OCI-LY3 (cell line): ENCODE data around the gene KEAP1.

Experiments used
- H2AFZ ChIP-seq: fragments of 200-600, 300-600 bp; shearing (Covaris generic); 2 replicates; pipeline ENCODE4 v1.6.0; 2014; ENCODE audit warnings: antibody characterized with exemption, low read depth, low read length
- H3K27ac ChIP-seq: fragments of 200-600, 300-600 bp; sonication (generic); 2 replicates; pipeline ENCODE4 v1.5.1; 2014; ENCODE audit warnings: mild to moderate bottlenecking, low read length, moderate library complexity, mixed read lengths
- H3K27me3 ChIP-seq: fragments of 200-600, 300-600 bp; sonication (generic); 2 replicates; pipeline ENCODE4 v1.6.1; 2014; ENCODE audit warnings: low read depth, low read length, mixed read lengths
- H3K36me3 ChIP-seq: fragments of 200-600, 300-600 bp; sonication (generic); replicated peaks from 2 replicates; pipeline ENCODE3; 2014; ENCODE audit warnings: low read depth, low read length, mixed read lengths
- H3K4me1 ChIP-seq: fragments of 300-600, 200-600 bp; sonication (generic); 2 replicates; pipeline ENCODE4 v1.6.1; 2014; ENCODE audit warnings: low read length, mixed read lengths
- H3K4me2 ChIP-seq: fragments of 200-600, 300-600 bp; sonication (generic); 2 replicates; pipeline ENCODE4 v1.6.1; 2014; ENCODE audit warnings: low read length, mixed read lengths
- H3K4me3 ChIP-seq: fragments of 300-600, 200-600 bp; sonication (generic); 2 replicates; pipeline ENCODE4 v1.5.1; 2014; ENCODE audit warnings: antibody characterized with exemption, mild to moderate bottlenecking, low read length, moderate library complexity
- H3K79me2 ChIP-seq: fragments of 300-600, 200-600 bp; shearing (Covaris generic); 2 replicates; pipeline ENCODE4 v1.6.1; 2014; ENCODE audit warnings: mild to moderate bottlenecking, low read length, mixed read lengths
- H3K9ac ChIP-seq: fragments of 300-600, 200-600 bp; shearing (Covaris generic); 2 replicates; pipeline ENCODE4 v1.6.0; 2014; ENCODE audit warnings: mild to moderate bottlenecking, low read length, moderate library complexity
- H3K9me3 ChIP-seq: fragments of 200-600, 300-600 bp; shearing (Covaris generic); 2 replicates; pipeline ENCODE4 v1.6.1; 2014; ENCODE audit warnings: low read length, mixed read lengths; ENCODE audit not compliant: insufficient read depth
- H4K20me1 ChIP-seq: fragments of 200-600, 300-600 bp; sonication (generic); 2 replicates; pipeline ENCODE4 v1.6.1; 2016; ENCODE audit warnings: low read length, mixed read lengths; ENCODE audit not compliant: insufficient read depth
- CTCF ChIP-seq: fragments of 200-600, 300-600 bp; sonication (generic); IDR thresholded peaks from 2 replicates; pipeline ENCODE4 v1.5.1; 2014; ENCODE audit warnings: antibody characterized with exemption, low read length, low read depth
- EZH2phosphoT487 ChIP-seq: fragments of 200-600 bp; shearing (Covaris generic); IDR thresholded peaks from 2 replicates; pipeline ENCODE4 v1.6.1; 2018; ENCODE audit warnings: antibody characterized with exemption, mixed run types, low read depth

KEAP1 gene

GRCh38 chr19:10550336-10550735, 47.2 kb upstream of the KEAP1 start:
- no peaks in the 10 kb centered on the region for H4K20me1 ChIP-seq
- no peak overlapping the region for H3K9ac ChIP-seq
- H3K4me3 ChIP-seq, result no peak overlapping the region
- no peak overlapping the region for H2AFZ ChIP-seq
- H3K36me3 ChIP-seq, result peaks cover 46% of the 10 kb centered on the region
- TF ChIP-seq CTCF (no peak), EZH2phosphoT487 (no peak)
- H3K27me3 ChIP-seq, result no peaks in the 10 kb centered on the region
- H3K4me2 ChIP-seq, result no peak overlapping the region
- H3K79me2 ChIP-seq, result no peaks in the 10 kb centered on the region
- H3K27ac ChIP-seq, result no peak overlapping the region
- no peaks in the 10 kb centered on the region for H3K9me3 ChIP-seq
- 0 out of 2 replicates have a peak, but pooled peaks cover 4% of the 10 kb centered on the region for H3K4me1 ChIP-seq

- Histone ChIP-seq H3K27ac (no peak overlapping the region), H3K9me3 (no peaks in the 10 kb centered on the region), H3K9ac (no peak overlapping the region), H3K4me1 (peaks cover 6% of the 10 kb centered on the region), H2AFZ (no peak overlapping the region), H3K36me3 (peaks cover 40% of the 10 kb centered on the region), H4K20me1 (no peaks in the 10 kb centered on the region), H3K27me3 (no peaks in the 10 kb centered on the region), H3K4me2 (no peak overlapping the region), H3K4me3 (no peak overlapping the region), H3K79me2 (peaks cover 4% of the 10 kb centered on the region)
- TF ChIP-seq EZH2phosphoT487, result no peak
- TF ChIP-seq CTCF, result no peak
Measured at GRCh38 chr19:10549733-10550132, 46.6 kb upstream of the KEAP1 start.

GRCh38 chr19:10548746-10549276, 45.7 kb upstream of the KEAP1 start:
- Histone ChIP-seq H3K27me3 (no peaks in the 10 kb centered on the region), H3K4me1 (peaks cover 11% of the 10 kb centered on the region), H3K4me2 (no peak overlapping the region), H3K36me3 (peaks cover 31% of the 10 kb centered on the region), H2AFZ (no peak overlapping the region), H3K4me3 (no peak overlapping the region), H3K9ac (no peak overlapping the region), H3K27ac (no peak overlapping the region), H3K9me3 (no peaks in the 10 kb centered on the region), H4K20me1 (no peaks in the 10 kb centered on the region), H3K79me2 (peaks cover 12% of the 10 kb centered on the region)
- TF ChIP-seq CTCF (no peak), EZH2phosphoT487 (no peak)

GRCh38 chr19:10546817-10547216, 43.7 kb upstream of the KEAP1 start:
- H3K79me2 ChIP-seq, result peaks cover 12% of the 10 kb centered on the region
- no peak overlapping the region for H3K9ac ChIP-seq
- TF ChIP-seq EZH2phosphoT487 (no peak), CTCF (no peak)
- peaks cover 12% of the 10 kb centered on the region for H3K36me3 ChIP-seq
- no peak overlapping the region for H3K4me2 ChIP-seq
- no peaks in the 10 kb centered on the region for H4K20me1 ChIP-seq
- no peak overlapping the region for H2AFZ ChIP-seq
- no peaks in the 10 kb centered on the region for H3K27me3 ChIP-seq
- H3K9me3 ChIP-seq, result no peaks in the 10 kb centered on the region
- H3K4me1 ChIP-seq, result peaks cover 11% of the 10 kb centered on the region
- no peak overlapping the region for H3K27ac ChIP-seq
- no peak overlapping the region for H3K4me3 ChIP-seq
